ENCODE data around the gene BTBD7. TPM values are rescaled to one million over a fixed set of nuclear protein-coding genes. Genes with fewer than 3 reads are reported as not detected.
A peak's percentile ranks its signal among the peaks of the same experiment; 100 is the strongest.
"Not testable (repeated sequence)": the region's sequence is repeated elsewhere in the genome, so short reads cannot be mapped to it uniquely, and the experiment has no call there.

Gene BTBD7
- total and polyA plus RNA-seq, 2 experiments from 2014 or later = 24.4 to 32.8 TPM

GRCh38 chr14:93234798-93235197 lies 98.0 kb downstream of the BTBD7 start:
- no peak for TF ChIP-seq REST (IDR thresholded peaks at IDR 0.05; ENCODE audit: unreplicated experiment)
- no peak for TF ChIP-seq ZNF114 (CRISPR knock-in tag; IDR thresholded peaks at IDR 0.05)
- TF ChIP-seq, protein P1, sequence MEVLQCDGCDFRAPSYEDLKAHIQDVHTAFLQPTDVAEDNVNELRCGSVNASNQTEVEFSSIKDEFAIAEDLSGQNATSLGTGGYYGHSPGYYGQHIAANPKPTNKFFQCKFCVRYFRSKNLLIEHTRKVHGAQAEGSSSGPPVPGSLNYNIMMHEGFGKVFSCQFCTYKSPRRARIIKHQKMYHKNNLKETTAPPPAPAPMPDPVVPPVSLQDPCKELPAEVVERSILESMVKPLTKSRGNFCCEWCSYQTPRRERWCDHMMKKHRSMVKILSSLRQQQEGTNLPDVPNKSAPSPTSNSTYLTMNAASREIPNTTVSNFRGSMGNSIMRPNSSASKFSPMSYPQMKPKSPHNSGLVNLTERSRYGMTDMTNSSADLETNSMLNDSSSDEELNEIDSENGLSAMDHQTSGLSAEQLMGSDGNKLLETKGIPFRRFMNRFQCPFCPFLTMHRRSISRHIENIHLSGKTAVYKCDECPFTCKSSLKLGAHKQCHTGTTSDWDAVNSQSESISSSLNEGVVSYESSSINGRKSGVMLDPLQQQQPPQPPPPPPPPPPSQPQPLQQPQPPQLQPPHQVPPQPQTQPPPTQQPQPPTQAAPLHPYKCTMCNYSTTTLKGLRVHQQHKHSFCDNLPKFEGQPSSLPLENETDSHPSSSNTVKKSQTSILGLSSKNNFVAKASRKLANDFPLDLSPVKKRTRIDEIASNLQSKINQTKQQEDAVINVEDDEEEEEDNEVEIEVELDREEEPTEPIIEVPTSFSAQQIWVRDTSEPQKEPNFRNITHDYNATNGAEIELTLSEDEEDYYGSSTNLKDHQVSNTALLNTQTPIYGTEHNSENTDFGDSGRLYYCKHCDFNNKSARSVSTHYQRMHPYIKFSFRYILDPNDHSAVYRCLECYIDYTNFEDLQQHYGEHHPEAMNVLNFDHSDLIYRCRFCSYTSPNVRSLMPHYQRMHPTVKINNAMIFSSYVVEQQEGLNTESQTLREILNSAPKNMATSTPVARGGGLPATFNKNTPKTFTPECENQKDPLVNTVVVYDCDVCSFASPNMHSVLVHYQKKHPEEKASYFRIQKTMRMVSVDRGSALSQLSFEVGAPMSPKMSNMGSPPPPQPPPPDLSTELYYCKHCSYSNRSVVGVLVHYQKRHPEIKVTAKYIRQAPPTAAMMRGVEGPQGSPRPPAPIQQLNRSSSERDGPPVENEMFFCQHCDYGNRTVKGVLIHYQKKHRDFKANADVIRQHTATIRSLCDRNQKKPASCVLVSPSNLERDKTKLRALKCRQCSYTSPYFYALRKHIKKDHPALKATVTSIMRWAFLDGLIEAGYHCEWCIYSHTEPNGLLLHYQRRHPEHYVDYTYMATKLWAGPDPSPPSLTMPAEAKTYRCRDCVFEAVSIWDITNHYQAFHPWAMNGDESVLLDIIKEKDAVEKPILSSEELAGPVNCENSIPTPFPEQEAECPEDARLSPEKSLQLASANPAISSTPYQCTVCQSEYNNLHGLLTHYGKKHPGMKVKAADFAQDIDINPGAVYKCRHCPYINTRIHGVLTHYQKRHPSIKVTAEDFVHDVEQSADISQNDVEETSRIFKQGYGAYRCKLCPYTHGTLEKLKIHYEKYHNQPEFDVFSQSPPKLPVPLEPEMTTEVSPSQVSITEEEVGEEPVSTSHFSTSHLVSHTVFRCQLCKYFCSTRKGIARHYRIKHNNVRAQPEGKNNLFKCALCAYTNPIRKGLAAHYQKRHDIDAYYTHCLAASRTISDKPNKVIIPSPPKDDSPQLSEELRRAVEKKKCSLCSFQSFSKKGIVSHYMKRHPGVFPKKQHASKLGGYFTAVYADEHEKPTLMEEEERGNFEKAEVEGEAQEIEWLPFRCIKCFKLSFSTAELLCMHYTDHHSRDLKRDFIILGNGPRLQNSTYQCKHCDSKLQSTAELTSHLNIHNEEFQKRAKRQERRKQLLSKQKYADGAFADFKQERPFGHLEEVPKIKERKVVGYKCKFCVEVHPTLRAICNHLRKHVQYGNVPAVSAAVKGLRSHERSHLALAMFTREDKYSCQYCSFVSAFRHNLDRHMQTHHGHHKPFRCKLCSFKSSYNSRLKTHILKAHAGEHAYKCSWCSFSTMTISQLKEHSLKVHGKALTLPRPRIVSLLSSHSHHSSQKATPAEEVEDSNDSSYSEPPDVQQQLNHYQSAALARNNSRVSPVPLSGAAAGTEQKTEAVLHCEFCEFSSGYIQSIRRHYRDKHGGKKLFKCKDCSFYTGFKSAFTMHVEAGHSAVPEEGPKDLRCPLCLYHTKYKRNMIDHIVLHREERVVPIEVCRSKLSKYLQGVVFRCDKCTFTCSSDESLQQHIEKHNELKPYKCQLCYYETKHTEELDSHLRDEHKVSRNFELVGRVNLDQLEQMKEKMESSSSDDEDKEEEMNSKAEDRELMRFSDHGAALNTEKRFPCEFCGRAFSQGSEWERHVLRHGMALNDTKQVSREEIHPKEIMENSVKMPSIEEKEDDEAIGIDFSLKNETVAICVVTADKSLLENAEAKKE (CRISPR knock-in tag; IDR thresholded peaks at IDR 0.05) = no peak
- TF ChIP-seq, protein P2, sequence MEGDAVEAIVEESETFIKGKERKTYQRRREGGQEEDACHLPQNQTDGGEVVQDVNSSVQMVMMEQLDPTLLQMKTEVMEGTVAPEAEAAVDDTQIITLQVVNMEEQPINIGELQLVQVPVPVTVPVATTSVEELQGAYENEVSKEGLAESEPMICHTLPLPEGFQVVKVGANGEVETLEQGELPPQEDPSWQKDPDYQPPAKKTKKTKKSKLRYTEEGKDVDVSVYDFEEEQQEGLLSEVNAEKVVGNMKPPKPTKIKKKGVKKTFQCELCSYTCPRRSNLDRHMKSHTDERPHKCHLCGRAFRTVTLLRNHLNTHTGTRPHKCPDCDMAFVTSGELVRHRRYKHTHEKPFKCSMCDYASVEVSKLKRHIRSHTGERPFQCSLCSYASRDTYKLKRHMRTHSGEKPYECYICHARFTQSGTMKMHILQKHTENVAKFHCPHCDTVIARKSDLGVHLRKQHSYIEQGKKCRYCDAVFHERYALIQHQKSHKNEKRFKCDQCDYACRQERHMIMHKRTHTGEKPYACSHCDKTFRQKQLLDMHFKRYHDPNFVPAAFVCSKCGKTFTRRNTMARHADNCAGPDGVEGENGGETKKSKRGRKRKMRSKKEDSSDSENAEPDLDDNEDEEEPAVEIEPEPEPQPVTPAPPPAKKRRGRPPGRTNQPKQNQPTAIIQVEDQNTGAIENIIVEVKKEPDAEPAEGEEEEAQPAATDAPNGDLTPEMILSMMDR (conservative IDR thresholded peaks at IDR 0.05; ENCODE audit: low read depth in 2 of 2) = no peak
- TF ChIP-seq, protein P3, sequence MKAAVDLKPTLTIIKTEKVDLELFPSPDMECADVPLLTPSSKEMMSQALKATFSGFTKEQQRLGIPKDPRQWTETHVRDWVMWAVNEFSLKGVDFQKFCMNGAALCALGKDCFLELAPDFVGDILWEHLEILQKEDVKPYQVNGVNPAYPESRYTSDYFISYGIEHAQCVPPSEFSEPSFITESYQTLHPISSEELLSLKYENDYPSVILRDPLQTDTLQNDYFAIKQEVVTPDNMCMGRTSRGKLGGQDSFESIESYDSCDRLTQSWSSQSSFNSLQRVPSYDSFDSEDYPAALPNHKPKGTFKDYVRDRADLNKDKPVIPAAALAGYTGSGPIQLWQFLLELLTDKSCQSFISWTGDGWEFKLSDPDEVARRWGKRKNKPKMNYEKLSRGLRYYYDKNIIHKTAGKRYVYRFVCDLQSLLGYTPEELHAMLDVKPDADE (IDR thresholded peaks at IDR 0.05) = no peak
- no peak for TF ChIP-seq ZNF331 (CRISPR knock-in tag; IDR thresholded peaks at IDR 0.05; ENCODE audit: low read depth)
- no peak for TF ChIP-seq NANOG (IDR thresholded peaks at IDR 0.05; ENCODE audit: borderline replicate concordance)
- TF ChIP-seq EZH2phosphoT487 (IDR thresholded peaks at IDR 0.05; ENCODE audit: unreplicated experiment) = no peak
- ATAC-seq = peak; percentile 31
- no peak overlapping the region for H3K4me3 Mint-ChIP-seq
- Histone ChIP-seq H4K20me1 (replicated peaks; ENCODE audit: insufficient read depth) (no peaks in the 10 kb centered on the region; the same call in 1 of the 2 replicates), H3K4me2 (no peak overlapping the region), H3K4me1 (ENCODE audit: insufficient read depth) (no peaks in the 10 kb centered on the region), H3K9me2 (ENCODE audit: insufficient read depth) (no peaks in the 10 kb centered on the region), H3K27ac (ENCODE audit: low read depth) (no peak overlapping the region), H3K36me3 (ENCODE audit: insufficient read depth) (no peaks in the 10 kb centered on the region), H3K79me2 (replicated peaks; ENCODE audit: insufficient read depth) (no peaks in the 10 kb centered on the region), H3F3A (replicated peaks; ENCODE audit: low read depth) (no peaks in the 10 kb centered on the region), H2AFZ (no peak overlapping the region), H3K27me3 (ENCODE audit: insufficient read depth) (no peaks in the 10 kb centered on the region), H3K4me3 (no peak overlapping the region)
- no peak overlapping the region for H3K27ac Mint-ChIP-seq
- no peak for DNase-seq (ENCODE audit: low spot score)
- no peaks in the 10 kb centered on the region for H3K9me3 Mint-ChIP-seq
- peaks cover 11% of the 10 kb centered on the region for H3K27me3 Mint-ChIP-seq (ENCODE audit: insufficient read depth, low read depth, poor library complexity)
- H3K36me3 Mint-ChIP-seq (ENCODE audit: low read depth) = peaks cover under 1% of the 10 kb centered on the region; the same call in 1 of the 3 replicates
- no peaks in the 10 kb centered on the region; the same call in 2 of the 3 replicates for H3K4me1 Mint-ChIP-seq

DNA sequence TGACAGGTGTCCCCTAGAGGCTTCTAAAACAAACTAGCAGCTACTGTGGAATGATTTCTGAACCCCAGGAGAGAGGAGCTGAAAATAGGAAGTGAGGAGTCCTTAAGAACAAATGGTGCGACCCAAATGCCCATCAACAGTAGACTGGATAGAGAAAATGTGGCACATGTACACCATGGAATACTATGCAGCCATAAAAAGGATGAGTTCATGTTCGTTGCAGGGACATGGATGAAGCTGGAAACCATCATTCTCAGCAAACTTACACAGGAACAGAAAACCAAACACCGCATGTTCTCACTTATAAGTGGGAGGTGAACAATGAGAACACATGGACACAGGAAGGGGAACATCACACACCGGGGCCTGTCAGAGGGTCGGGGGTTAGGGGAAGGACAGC lies 99.8 kb downstream of the BTBD7 start:
- not testable (repeated sequence) for H3K27me3 ChIP-seq (ENCODE audit: insufficient read depth); H4K20me1 ChIP-seq (replicated peaks; ENCODE audit: insufficient read depth); H3K4me3 ChIP-seq; H3K27me3 Mint-ChIP-seq (ENCODE audit: insufficient read depth, low read depth, poor library complexity); H3K4me3 Mint-ChIP-seq; H3K27ac Mint-ChIP-seq; H3K4me1 Mint-ChIP-seq; H3K4me2 ChIP-seq; H3K4me1 ChIP-seq (ENCODE audit: insufficient read depth); DNase-seq (ENCODE audit: low spot score); H3F3A ChIP-seq (replicated peaks; ENCODE audit: low read depth); H3K9me3 Mint-ChIP-seq; H3K27ac ChIP-seq (ENCODE audit: low read depth); H3K9me2 ChIP-seq (ENCODE audit: insufficient read depth); H2AFZ ChIP-seq; H3K79me2 ChIP-seq (replicated peaks; ENCODE audit: insufficient read depth); ATAC-seq; H3K36me3 ChIP-seq (ENCODE audit: insufficient read depth)
- H3K36me3 Mint-ChIP-seq (ENCODE audit: low read depth) = peaks cover 12% of the 10 kb centered on the region

Data from GM23338 (cell line).